Adrenal gland (tissue), 12 donors: ENCODE measurements around the gene CFAP74. TPM values are rescaled to one million over a fixed set of nuclear protein-coding genes. Genes with fewer than 3 reads are reported as not detected.

Source experiments
- DNase-seq, 7 donors: peaks; one replicate each; pipeline ENCODE4 v3.0.0-alpha.2; 2019 to 2020
- H3K27ac ChIP-seq, 5 donors: fragments of 200-600 bp; sonication (generic) in 4 of 5; 1 replicate in 3 of 5; 2 replicates in 2 of 5; pipeline versions ENCODE4 v1.5.1 to v1.8.0; 2016 to 2020; ENCODE audit warnings: mild to moderate bottlenecking in 1 of 5
- H3K27me3 ChIP-seq: fragments of 200-600 bp; 2 replicates; pipeline ENCODE4 v1.8.0; 2021
- H3K36me3 ChIP-seq, 2 donors: fragments of 200-600 bp; replicated peaks in 1 of 2; 1 replicate in 1 of 2; 2 replicates in 1 of 2; pipeline versions ENCODE4 v1.5.1 to v1.8.0; 2018 to 2022
- H3K4me1 ChIP-seq, 2 donors: fragments of 200-600 bp; replicated peaks in 1 of 2; 1 replicate in 1 of 2; 2 replicates in 1 of 2; pipeline versions ENCODE4 v1.5.1 to v1.8.0; 2018 to 2021
- H3K4me3 ChIP-seq, 4 donors: fragments of 200-600 bp; sonication (generic) in 3 of 4; one replicate each; pipeline ENCODE4 v1.5.1; 2016 to 2018
- H3K9me3 ChIP-seq, 3 donors: fragments of 200-600 bp; sonication (generic) in 1 of 3; replicated peaks in 1 of 3; 1 replicate in 2 of 3; 2 replicates in 1 of 3; pipeline versions ENCODE4 v1.5.1 to v1.8.0; 2016 to 2021
- CTCF ChIP-seq, 6 experiments: fragments of 450-650 bp in 4 of 6; fragments of 200-600 bp in 2 of 6; sonication (generic) in 1 of 6; IDR thresholded peaks; 1 replicate in 5 of 6; 2 replicates in 1 of 6; pipeline versions ENCODE4 v1.5.1 to v1.8.0; 2016 to 2021; ENCODE audit warnings: antibody characterized with exemption in 6 of 6, mild to moderate bottlenecking in 2 of 6, moderate library complexity in 1 of 6
- POLR2A ChIP-seq, 2 donors: fragments of 450-650 bp; IDR thresholded peaks; one replicate each; pipeline ENCODE4 v1.6.1; 2017; ENCODE audit warnings: antibody characterized with exemption in 2 of 2, mild to moderate bottlenecking in 2 of 2, moderate library complexity in 1 of 2
- WGBS, 4 donors: extraction: QIAGEN DNeasy Blood & Tissue Kit in 2 of 4; methylation state at CpG; one replicate each; pipeline versions ENCODE4 v1.1.5 to v1.1.7; 2013 to 2017; 5-methylcytosine and 5-hydroxymethylcytosine counted together
- intact Hi-C, 2 donors: fragments of 100-400 bp; cut with DNase I; formaldehyde crosslinking; loops; one replicate each; pipeline versions ENCODE4 v1.14.1 to v1.15.0; 2022 to 2023
- polyA plus RNA-seq, 3 donors: library from polyadenylated mRNA; stranded (reverse); fragments of 200-250 nt in 2 of 3; fragments of 350-450 nt in 1 of 3; fragmentation: Illumina TruSeq in 1 of 3; extraction: RNeasy Lipid Tissue Mini Kit (QIAGEN cat#74804) in 1 of 3; gene quantifications; one replicate each; pipeline ENCODE4 v1.2.3, GENCODE V29; 2013 to 2014
- total RNA-seq, 9 donors: library from RNA; depleted of rRNA in 4 of 9; stranded (reverse); fragments of >200 nt in 4 of 9; fragments of 120-200 nt in 1 of 9; fragmentation: NEBNext Ultra II Directional in 1 of 9; extraction: Animal tissue kit (Norgen Biotek cat#: 25700) in 1 of 9; gene quantifications; one replicate each; pipeline versions ENCODE4 v1.1.0 to v1.2.4, GENCODE V29; 2013 to 2023
- donor health status: healthy with polysubstance abuse.
- donor health status: Bipolar disorder and iron deficiency.
- donor health status: DM: yes; HTN: yes; CAD: no.
- donor health status: DM: no; HTN: no; CAD: no.
- donor health status: DM: no; HTN: no; CAD: no.
- donor health status: DM: yes; HTN: yes; CAD: no.

The CFAP74 gene
- total and polyA plus RNA-seq, 12 donors = 0.11 to 7.6 (median 2.8) TPM; not detected in 1

GRCh38 chr1:1899266-1899966 is 104.2 kb downstream of the CFAP74 start:
- no peak overlapping the region for H3K27ac ChIP-seq
- DNase-seq = peak in 1 of 7 donors; percentile 15
- intact Hi-C loops = no loop called here
- TF ChIP-seq CTCF (IDR thresholded peaks at IDR 0.05) (peak in 1 of 6 experiments; percentile 20), POLR2A (IDR thresholded peaks at IDR 0.05) (no peak)
- H3K36me3 ChIP-seq = no peaks in the 10 kb centered on the region
- H3K9me3 ChIP-seq = no peaks in the 10 kb centered on the region
- WGBS, 4 donors = 43 to 56% (median 48%) methylated on average over 5 to 16 of the region's 16 CpGs
- H3K4me1 ChIP-seq = peaks cover 12 to 16% of the 10 kb centered on the region in 2 donors
- no peaks in the 10 kb centered on the region for H3K27me3 ChIP-seq
- H3K4me3 ChIP-seq = no peak overlapping the region

- TF ChIP-seq POLR2A (IDR thresholded peaks at IDR 0.05) (no peak), CTCF (IDR thresholded peaks at IDR 0.05) (no peak)
- no peaks in the 10 kb centered on the region for H3K27me3 ChIP-seq
- 70 to 93% (median 88%) methylated on average over 4 to 6 of the region's 6 CpGs for WGBS, 4 donors
- peaks cover 16 to 22% of the 10 kb centered on the region in 2 donors for H3K4me1 ChIP-seq
- peak in 1 of 7 donors; percentile 12 for DNase-seq
- no peak overlapping the region for H3K4me3 ChIP-seq
- intact Hi-C loops = no loop called here
- H3K36me3 ChIP-seq = no peaks in the 10 kb centered on the region
- no peak overlapping the region for H3K27ac ChIP-seq
- no peaks in the 10 kb centered on the region for H3K9me3 ChIP-seq
These were observed 105.2 kb downstream of the CFAP74 start for GRCh38 chr1:1898246-1898933.

GRCh38 chr1:1895456-1896336 is 107.9 kb downstream of the CFAP74 start:
- no peaks in the 10 kb centered on the region for H3K27me3 ChIP-seq
- WGBS, 4 donors = 47 to 76% (median 63%) methylated on average over 2 to 14 of the region's 14 CpGs
- H3K9me3 ChIP-seq = no peaks in the 10 kb centered on the region
- intact Hi-C loops = no loop called here
- peak in 5 of 7 donors; percentile 52 to 74 (median 72) for DNase-seq
- TF ChIP-seq CTCF (IDR thresholded peaks at IDR 0.05) = no peak
- TF ChIP-seq POLR2A (IDR thresholded peaks at IDR 0.05) = peak in 1 of 2 donors; percentile 51
- H3K36me3 ChIP-seq = no peaks in the 10 kb centered on the region
- peak overlapping the region in 4 of 5 donors; percentile 22 to 77 (median 58) for H3K27ac ChIP-seq
- peaks cover 26 to 33% of the 10 kb centered on the region in 2 donors for H3K4me1 ChIP-seq
- H3K4me3 ChIP-seq = no peak overlapping the region

- TF ChIP-seq POLR2A (IDR thresholded peaks at IDR 0.05) (no peak), CTCF (IDR thresholded peaks at IDR 0.05) (no peak)
- peaks cover 26 to 33% of the 10 kb centered on the region in 2 donors for H3K4me1 ChIP-seq
- no peak for DNase-seq
- H3K27me3 ChIP-seq = no peaks in the 10 kb centered on the region
- intact Hi-C loops = no loop called here
- H3K27ac ChIP-seq = peak overlapping the region in 4 of 5 donors; percentile 22 to 77 (median 58)
- no peaks in the 10 kb centered on the region for H3K9me3 ChIP-seq
- no peaks in the 10 kb centered on the region for H3K36me3 ChIP-seq
- peak overlapping the region in 1 of 4 donors; percentile 25 for H3K4me3 ChIP-seq
- 56 to 68% (median 58%) methylated on average over 10 of the region's 10 CpGs for WGBS, 4 donors
These were observed 108.5 kb downstream of the CFAP74 start for GRCh38 chr1:1895060-1895418.
